Hepatocyte (in vitro differentiated cells): ENCODE measurements around the gene GCNT2. TPM values are rescaled to one million over a fixed set of nuclear protein-coding genes. Genes with fewer than 3 reads are reported as not detected.

Source experiments
- DNase-seq: peaks from one replicate; pipeline ENCODE4 v3.0.0-alpha.2; 2016; ENCODE audit warnings: low spot score
- H2AFZ ChIP-seq: fragments of 200-600 bp; sonication (generic); 2 replicates; pipeline ENCODE4 v1.6.0; 2016; ENCODE audit warnings: antibody characterized with exemption, mild to moderate bottlenecking
- H3K27ac ChIP-seq: fragments of 200-600 bp; sonication (generic); 2 replicates; pipeline ENCODE4 v1.5.1; 2016; ENCODE audit warnings: mild to moderate bottlenecking
- H3K27me3 ChIP-seq: fragments of 200-600 bp; sonication (generic); 2 replicates; pipeline ENCODE4 v1.6.1; 2016
- H3K36me3 ChIP-seq: fragments of 200-600 bp; sonication (generic); replicated peaks from 2 replicates; pipeline ENCODE4 v1.5.1; 2016; ENCODE audit warnings: low read depth; ENCODE audit not compliant: insufficient read depth
- H3K4me1 ChIP-seq: fragments of 200-600 bp; sonication (generic); 2 replicates; pipeline ENCODE4 v1.5.1; 2016; ENCODE audit warnings: mild to moderate bottlenecking, moderate library complexity; ENCODE audit not compliant: insufficient read depth
- H3K4me2 ChIP-seq: fragments of 200-600 bp; sonication (generic); 2 replicates; pipeline ENCODE4 v1.6.0; 2016
- H3K4me3 ChIP-seq: fragments of 200-600 bp; sonication (generic); 2 replicates; pipeline ENCODE4 v1.5.1; 2016; ENCODE audit warnings: mild to moderate bottlenecking
- H3K79me2 ChIP-seq: fragments of 200-600 bp; sonication (generic); 2 replicates; pipeline ENCODE4 v1.6.0; 2017; ENCODE audit warnings: mild to moderate bottlenecking
- H3K9me2 ChIP-seq: fragments of 200-600 bp; sonication (generic); replicated peaks from 2 replicates; pipeline ENCODE4 v1.6.0; 2017; ENCODE audit warnings: mild to moderate bottlenecking; ENCODE audit not compliant: insufficient read depth
- H3K9me3 ChIP-seq: fragments of 200-600 bp; sonication (generic); 2 replicates; pipeline ENCODE4 v1.5.1; 2016; ENCODE audit warnings: low read depth, mild to moderate bottlenecking
- H4K20me1 ChIP-seq: fragments of 200-600 bp; sonication (generic); 2 replicates; pipeline ENCODE4 v1.6.0; 2016; ENCODE audit warnings: mild to moderate bottlenecking; ENCODE audit not compliant: insufficient read depth, poor library complexity, severe bottlenecking
- EZH2 ChIP-seq: fragments of 200-600 bp; sonication (generic); IDR thresholded peaks from 2 replicates; pipeline ENCODE4 v1.6.1; 2016; ENCODE audit warnings: antibody characterized with exemption, mild to moderate bottlenecking, borderline replicate concordance
- EZH2phosphoT487 ChIP-seq: fragments of 200-600 bp; sonication (generic); IDR thresholded peaks from one replicate; pipeline ENCODE4 v1.6.1; 2018; ENCODE audit warnings: antibody characterized with exemption, mild to moderate bottlenecking, low read depth, moderate library complexity; ENCODE audit not compliant: unreplicated experiment, severe bottlenecking
- WGBS: methylation state at CpG from one replicate; pipeline ENCODE4 v1.1.6; 2016; ENCODE audit warnings: low lambda C conversion rate; ENCODE audit errors: missing lambda C conversion rate; 5-methylcytosine and 5-hydroxymethylcytosine counted together
- polyA plus RNA-seq: library from polyadenylated mRNA; unstranded; fragments of >200 nt; fragmentation: Nextera tagmentation; extraction: Ambion mirVana; gene quantifications from 2 replicates; pipeline ENCODE4 v1.2.1, GENCODE V29; 2016
- total RNA-seq: library from RNA; depleted of rRNA; stranded (reverse); fragments of >200 nt; gene quantifications from 2 replicates; pipeline ENCODE4 v1.2.3, GENCODE V29; 2014
- TF ChIP-seq, protein P1 (sequence below): fragments of 200-600 bp; sonication (generic); IDR thresholded peaks from 2 replicates; pipeline ENCODE4 v1.5.1; 2016; ENCODE audit warnings: antibody characterized with exemption, mild to moderate bottlenecking; ENCODE audit not compliant: poor library complexity

Gene GCNT2
- total and polyA plus RNA-seq, 2 experiments from 2014 or later = 16.3 to 36.4 TPM

DNA sequence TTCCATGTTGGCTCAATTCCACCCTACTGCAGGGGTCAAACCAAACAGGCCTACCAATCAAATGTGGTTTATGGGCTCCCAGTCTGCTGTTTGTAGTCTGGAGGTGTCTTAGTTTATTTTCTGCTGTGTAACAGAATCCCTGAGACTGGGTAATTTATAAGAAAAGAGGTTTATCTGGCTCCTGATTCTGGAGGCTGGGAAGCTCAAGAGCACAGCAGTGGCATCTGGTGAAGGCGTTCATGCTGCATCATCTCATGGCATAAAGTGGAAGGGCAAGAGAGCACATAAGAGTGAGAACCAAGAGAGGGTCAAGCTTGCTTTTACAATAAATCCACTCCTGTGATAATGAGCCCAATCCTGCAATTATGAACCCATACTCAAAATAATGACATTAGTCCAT lies 87.9 kb downstream of the GCNT2 start:
- peaks cover 4% of the 10 kb centered on the region for H4K20me1 ChIP-seq
- peaks cover 33% of the 10 kb centered on the region for H3K79me2 ChIP-seq
- no peak overlapping the region for H3K4me3 ChIP-seq
- H2AFZ ChIP-seq = no peak overlapping the region
- TF ChIP-seq, protein P1, sequence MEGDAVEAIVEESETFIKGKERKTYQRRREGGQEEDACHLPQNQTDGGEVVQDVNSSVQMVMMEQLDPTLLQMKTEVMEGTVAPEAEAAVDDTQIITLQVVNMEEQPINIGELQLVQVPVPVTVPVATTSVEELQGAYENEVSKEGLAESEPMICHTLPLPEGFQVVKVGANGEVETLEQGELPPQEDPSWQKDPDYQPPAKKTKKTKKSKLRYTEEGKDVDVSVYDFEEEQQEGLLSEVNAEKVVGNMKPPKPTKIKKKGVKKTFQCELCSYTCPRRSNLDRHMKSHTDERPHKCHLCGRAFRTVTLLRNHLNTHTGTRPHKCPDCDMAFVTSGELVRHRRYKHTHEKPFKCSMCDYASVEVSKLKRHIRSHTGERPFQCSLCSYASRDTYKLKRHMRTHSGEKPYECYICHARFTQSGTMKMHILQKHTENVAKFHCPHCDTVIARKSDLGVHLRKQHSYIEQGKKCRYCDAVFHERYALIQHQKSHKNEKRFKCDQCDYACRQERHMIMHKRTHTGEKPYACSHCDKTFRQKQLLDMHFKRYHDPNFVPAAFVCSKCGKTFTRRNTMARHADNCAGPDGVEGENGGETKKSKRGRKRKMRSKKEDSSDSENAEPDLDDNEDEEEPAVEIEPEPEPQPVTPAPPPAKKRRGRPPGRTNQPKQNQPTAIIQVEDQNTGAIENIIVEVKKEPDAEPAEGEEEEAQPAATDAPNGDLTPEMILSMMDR = no peak
- no peak for TF ChIP-seq EZH2phosphoT487
- TF ChIP-seq EZH2 = no peak
- no peaks in the 10 kb centered on the region for H3K9me2 ChIP-seq
- peaks cover 9% of the 10 kb centered on the region for H3K4me1 ChIP-seq
- no peaks in the 10 kb centered on the region for H3K9me3 ChIP-seq
- 96% methylated on average over 1 of the region's 1 CpG for WGBS
- DNase-seq = no peak
- no peak overlapping the region for H3K4me2 ChIP-seq
- H3K27me3 ChIP-seq = no peaks in the 10 kb centered on the region
- H3K36me3 ChIP-seq = no peaks in the 10 kb centered on the region
- no peak overlapping the region for H3K27ac ChIP-seq

DNA sequence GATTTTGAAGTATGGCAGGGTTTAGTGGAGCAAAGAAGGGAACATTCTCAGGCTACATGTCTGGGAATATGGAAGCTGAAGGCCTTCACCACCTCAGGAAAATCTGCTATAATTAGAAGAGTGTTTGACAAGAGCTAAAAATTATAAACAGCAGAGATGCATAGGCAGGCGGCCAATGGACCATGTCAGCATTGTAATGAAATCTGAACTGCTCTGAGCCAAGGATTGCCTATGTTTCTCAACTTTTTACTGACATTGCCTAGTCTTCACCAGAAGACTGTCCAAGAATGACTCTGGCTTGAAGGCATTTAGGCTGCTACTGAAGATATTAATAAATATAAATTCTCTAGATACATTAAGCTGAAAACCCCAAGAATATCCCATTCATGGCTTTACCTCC lies 89.1 kb downstream of the GCNT2 start:
- Histone ChIP-seq H3K9me2 (no peaks in the 10 kb centered on the region), H4K20me1 (peaks cover 4% of the 10 kb centered on the region), H3K36me3 (no peaks in the 10 kb centered on the region), H3K4me3 (no peak overlapping the region), H2AFZ (no peak overlapping the region), H3K27me3 (no peaks in the 10 kb centered on the region), H3K9me3 (no peaks in the 10 kb centered on the region), H3K4me1 (peaks cover 9% of the 10 kb centered on the region), H3K4me2 (no peak overlapping the region), H3K27ac (no peak overlapping the region), H3K79me2 (peaks cover 37% of the 10 kb centered on the region)
- no peak for DNase-seq
- TF ChIP-seq EZH2phosphoT487 = no peak
- TF ChIP-seq, protein P1 = no peak
- no peak for TF ChIP-seq EZH2
- WGBS = 75% methylated on average over 1 of the region's 1 CpG

DNA sequence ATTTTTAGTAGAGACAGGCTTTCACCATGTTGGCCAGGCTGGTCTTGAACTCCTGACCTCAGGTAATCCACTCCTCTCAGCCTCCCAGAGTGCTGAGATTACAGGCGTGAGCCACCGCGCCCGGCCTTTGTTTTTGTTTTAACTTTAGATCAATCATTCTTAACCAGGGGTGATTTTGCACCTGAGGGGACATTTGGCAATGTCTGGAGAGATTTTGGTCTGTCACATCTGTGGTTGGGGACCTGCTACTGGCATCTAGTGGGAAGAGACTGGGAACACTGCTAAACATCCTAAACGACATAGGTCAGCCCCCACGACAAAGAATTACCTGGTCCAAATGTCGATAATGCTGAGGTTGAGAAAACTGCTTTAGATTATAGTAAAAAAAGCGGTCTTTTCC lies 91.0 kb downstream of the GCNT2 start:
- WGBS = 54% methylated on average over 8 of the region's 8 CpGs
- no peaks in the 10 kb centered on the region for H3K36me3 ChIP-seq
- no peak for DNase-seq
- H3K4me1 ChIP-seq = peaks cover 9% of the 10 kb centered on the region
- H3K27me3 ChIP-seq = no peaks in the 10 kb centered on the region
- peaks cover 4% of the 10 kb centered on the region for H4K20me1 ChIP-seq
- no peaks in the 10 kb centered on the region for H3K9me2 ChIP-seq
- no peak overlapping the region for H3K27ac ChIP-seq
- peaks cover 46% of the 10 kb centered on the region for H3K79me2 ChIP-seq
- H3K4me3 ChIP-seq = no peak overlapping the region
- no peaks in the 10 kb centered on the region for H3K9me3 ChIP-seq
- TF ChIP-seq, protein P1 = no peak
- H2AFZ ChIP-seq = no peak overlapping the region
- peak overlapping the region; percentile 26 for H3K4me2 ChIP-seq

DNA sequence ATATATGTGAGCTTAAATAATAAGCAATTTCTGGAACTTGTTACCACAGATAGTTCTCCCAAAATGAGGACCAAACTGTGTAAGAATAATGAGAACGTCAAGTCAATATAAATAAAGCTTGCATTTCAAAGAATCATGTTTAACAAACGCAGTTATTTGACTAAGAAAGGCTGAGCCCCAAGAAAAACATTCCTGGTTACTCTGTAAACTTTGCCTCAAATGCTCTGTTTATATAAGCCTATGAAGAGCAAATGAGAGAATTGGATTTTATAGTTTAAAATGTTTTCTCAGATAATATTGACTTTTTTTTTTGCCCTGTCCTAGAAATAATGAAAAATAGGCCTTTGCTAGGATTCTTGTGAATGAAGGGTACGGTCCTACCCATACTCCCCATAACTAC lies 91.9 kb downstream of the GCNT2 start:
- H3K36me3 ChIP-seq = no peaks in the 10 kb centered on the region
- no peak for DNase-seq
- peaks cover 43% of the 10 kb centered on the region for H3K79me2 ChIP-seq
- peak overlapping the region; percentile 26 for H3K4me2 ChIP-seq
- H3K4me3 ChIP-seq = no peak overlapping the region
- no peak overlapping the region for H3K27ac ChIP-seq
- no peaks in the 10 kb centered on the region for H3K9me3 ChIP-seq
- no peak overlapping the region for H2AFZ ChIP-seq
- H3K27me3 ChIP-seq = no peaks in the 10 kb centered on the region
- TF ChIP-seq EZH2 (no peak), EZH2phosphoT487 (no peak)
- TF ChIP-seq, protein P1 = no peak
- 26% methylated on average over 3 of the region's 3 CpGs for WGBS
- no peaks in the 10 kb centered on the region for H3K9me2 ChIP-seq
- H4K20me1 ChIP-seq = peaks cover 4% of the 10 kb centered on the region
- peaks cover 9% of the 10 kb centered on the region for H3K4me1 ChIP-seq
